Left ventricle myocardium superior (tissue), 1 donor: Measurements from ENCODE around the gene LRRC4C. TPM values are rescaled to one million over a fixed set of nuclear protein-coding genes. Genes with fewer than 3 reads are reported as not detected.
"Not testable (repeated sequence)": the region's sequence is repeated elsewhere in the genome, so short reads cannot be mapped to it uniquely, and the experiment has no call there.

Source experiments
- ATAC-seq: fragments of 200-7000 bp; cut with Tn5 transposase; one replicate; pipeline ENCODE4 v1.9.1; 2020; ENCODE audit warnings: mild to moderate bottlenecking, moderate library complexity
- DNase-seq: peaks from one replicate; pipeline ENCODE4 v3.0.0-alpha.2; 2020
- intact Hi-C: fragments of 100-400 bp; cut with micrococcal nuclease; formaldehyde crosslinking; loops from one replicate; pipeline ENCODE4 v1.11.0; 2022
- total RNA-seq: library from RNA; stranded (reverse); fragmentation: NEBNext Ultra II Directional; extraction: Animal tissue kit (Norgen Biotek cat#: 25700); gene quantifications from one replicate; pipeline ENCODE4 v1.2.1, GENCODE V29; 2021
- donor health status: DM: no; HTN: yes; CAD: no; lungs with severe emphysema.

Gene LRRC4C
- total RNA-seq, 1 donor from 2014 or later, result 0.57 TPM

DNA sequence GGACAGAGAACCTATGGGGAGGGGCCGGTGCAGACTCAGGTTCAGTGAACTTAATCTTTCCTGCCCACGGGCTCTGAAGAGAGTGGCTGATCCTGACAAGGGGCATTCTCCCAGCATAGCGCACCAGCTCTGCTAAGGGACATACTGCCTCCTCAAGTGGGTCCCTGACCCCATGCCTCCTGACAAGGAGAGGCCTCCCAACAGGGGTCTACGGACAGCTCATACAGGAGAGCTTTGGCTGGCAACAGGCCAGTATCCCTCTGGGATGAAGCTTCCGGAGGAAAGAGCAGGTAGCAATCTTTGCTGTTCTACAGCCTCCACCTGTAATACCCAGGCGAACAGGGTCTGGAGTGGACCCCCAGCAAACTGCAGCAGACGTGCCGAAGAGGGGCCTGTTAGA is 394.0 kb downstream of the LRRC4C start:
- DNase-seq, result no peak
- ATAC-seq, result no peak
- intact Hi-C loops, result no loop called here

DNA sequence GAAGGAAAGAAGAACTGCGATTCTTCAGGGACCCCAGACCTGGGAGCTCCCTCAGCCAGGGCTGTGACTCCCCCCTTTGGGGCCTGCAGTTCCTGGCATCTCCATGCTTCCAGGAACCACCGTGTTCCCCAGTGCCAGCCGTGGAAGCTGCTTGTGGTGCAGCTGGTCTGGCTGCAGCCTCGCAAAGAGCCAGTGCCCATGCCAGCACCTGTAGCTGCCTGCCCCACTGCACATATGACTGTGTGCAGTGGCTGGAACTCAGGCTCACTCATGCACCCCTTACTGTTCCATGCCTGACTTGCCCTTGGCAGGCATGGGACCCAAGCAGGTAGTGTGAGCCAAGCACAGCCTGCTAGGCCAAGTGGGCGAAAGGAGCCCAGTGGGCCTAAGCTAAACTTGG is 401.3 kb downstream of the LRRC4C start:
- DNase-seq, result no peak
- intact Hi-C loops, result no loop called here
- ATAC-seq, result no peak

DNA sequence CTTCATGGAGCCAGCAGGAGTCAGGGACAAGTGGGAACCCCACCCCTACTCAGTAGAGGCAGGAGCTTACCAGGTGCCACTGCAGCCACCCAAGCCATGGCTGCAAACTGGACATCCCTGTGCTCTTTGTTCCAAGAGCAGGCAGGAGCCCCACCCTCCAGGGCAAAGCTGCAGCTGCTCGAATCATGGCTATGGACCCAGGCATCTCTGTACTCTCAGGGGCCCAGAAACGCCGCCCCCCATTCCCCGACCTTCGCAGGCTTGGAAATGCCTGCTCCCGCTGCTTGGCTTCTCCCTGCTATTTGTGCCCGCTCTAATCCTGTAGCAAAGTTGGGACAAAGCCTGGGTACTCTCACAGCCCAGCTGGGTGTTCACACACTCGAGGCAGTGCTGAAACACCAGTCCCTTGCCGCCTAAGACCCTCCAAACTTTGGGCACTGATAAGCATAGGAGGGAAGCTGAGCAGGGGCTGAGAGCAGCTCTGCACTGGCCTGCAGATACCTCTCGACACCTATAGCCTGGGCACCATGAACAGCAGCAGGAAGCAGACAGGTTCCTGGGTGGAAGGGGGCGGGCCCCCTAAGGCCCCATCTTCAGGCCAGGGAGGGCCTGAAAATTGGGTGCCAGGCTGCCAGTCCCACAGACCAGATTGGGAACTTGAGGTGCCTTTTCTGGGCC is 402.4 kb downstream of the LRRC4C start:
- intact Hi-C loops, result no loop called here
- DNase-seq, result no peak
- no peak for ATAC-seq

DNA sequence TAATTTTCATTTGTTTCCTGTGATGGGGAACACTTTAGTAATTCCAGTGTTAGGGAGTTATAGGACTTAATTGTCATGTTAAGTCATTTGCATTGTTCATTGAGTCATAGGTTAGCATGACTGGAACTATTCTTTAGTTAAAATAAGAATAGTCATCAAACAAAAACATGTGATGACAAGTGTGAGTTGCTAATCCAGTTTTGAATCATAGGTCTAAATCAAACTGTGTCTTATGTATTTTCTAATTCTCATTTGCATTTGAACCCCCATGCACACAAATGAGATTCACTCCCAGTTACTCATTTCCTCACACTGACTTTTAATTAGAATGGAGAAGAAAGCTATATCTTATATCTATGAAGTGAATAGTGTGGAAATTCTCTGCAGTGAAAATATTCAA is 405.6 kb downstream of the LRRC4C start:
- ATAC-seq, result no peak
- intact Hi-C loops, result no loop called here
- DNase-seq, result no peak

DNA sequence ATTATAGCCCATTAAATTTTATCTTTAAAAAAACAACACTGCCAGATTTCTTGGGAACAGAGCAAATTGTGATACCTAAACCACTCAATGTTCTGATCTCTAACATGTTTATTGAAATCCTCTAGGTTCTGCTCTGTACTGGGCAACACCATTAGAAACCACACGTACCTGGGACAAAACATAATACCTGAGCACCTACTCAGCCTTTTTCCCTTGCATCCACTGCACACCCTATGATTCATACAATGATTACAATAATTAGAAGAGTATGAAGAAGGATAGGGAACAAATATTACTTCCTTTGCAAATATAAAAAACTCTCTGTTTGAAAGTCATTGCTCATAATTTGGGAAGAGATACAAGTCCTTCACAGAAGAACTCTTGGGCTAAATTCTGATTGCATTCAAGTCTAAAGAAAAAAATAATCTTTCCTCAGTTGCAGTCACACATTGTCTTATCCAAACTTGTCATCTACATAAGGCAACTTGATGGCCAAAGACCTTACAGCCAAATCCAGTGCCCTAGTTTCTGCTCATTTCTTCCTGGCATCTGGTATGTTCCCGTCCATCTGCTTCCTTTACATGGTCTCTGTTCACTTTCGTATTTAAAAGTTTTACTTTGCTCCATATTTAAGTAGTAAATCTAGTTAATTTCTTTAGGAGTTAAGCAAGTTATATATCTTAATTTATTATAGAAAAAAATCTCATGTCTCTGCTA is 407.4 kb downstream of the LRRC4C start:
- intact Hi-C loops, result no loop called here
- DNase-seq (no peak), ATAC-seq (no peak)

DNA sequence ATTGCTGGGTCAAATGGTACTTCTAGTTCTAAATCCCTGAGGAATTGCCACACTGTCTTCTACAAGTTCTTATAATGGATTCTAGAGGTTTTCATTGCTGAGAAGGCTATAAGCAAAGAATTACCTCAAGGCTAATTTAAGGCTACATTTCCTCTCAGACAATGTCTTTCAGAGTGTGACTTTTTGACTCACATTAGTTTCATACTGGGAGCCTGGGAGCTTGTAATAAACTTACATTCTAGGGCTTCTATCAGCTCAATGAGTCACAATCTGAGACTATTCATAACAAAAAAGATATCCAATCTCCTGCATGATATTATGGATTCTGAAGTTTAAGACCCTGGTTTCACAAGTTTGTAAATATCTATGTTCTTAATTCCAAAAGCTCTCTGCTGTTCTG is 408.7 kb downstream of the LRRC4C start:
- intact Hi-C loops, result no loop called here
- no peak for DNase-seq
- ATAC-seq, result no peak

DNA sequence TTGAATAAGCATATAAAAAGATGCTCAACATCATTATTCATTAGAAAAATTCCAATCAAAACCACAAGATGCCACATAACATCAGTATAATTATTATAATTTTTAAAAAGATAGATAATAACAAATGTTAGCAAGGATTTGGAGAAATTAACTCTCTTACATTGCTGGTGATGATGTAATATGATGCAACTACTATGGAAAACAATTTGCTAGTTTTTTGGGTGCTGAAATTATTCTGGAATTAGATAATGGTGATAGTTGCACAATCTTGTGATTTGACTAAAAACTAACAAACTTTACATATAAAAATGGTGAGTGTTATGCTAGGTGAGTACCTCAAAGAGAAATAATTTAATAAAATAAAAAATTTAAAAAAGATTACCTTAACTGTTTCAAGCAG is 412.2 kb downstream of the LRRC4C start:
- intact Hi-C loops, result no loop called here
- no peak for ATAC-seq
- DNase-seq, result no peak

DNA sequence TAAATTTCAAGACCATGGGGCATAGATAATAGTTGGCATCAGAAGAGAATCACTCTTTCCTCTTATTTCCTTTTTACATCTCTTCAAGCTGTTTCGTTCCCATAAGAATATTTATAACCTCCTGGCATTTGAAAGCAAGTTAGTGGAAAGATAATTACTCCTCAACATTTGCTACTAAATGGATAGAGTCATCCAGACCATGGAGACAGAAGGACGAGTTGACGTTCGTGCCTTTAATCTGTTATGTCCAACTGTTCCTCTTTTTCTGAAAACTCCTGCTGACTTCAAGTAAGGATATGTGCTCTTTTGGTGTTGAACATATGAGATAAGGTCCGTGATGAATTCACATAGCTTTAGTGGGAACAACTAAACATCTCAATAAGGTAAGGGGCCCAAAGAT is 414.2 kb downstream of the LRRC4C start:
- ATAC-seq, result no peak
- intact Hi-C loops, result no loop called here
- no peak for DNase-seq

DNA sequence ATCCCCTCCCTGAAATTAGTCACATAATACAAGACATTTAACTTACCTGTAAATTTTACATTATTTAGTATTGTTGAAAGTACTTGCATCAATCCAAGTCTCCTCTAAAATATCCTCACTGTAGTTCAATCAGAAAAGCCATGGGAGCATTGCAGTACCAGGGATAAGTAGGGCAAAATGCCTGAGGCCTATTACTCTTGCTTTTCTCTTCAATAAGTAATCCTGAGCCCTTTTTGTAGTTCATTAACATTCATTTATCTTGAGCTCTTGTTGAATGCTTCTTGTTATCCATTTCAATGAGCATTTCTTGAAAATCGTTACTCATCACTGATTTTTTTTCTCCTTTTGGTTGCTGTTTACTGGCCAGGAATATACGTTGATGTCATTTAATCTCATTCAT is 414.7 kb downstream of the LRRC4C start:
- no peak for ATAC-seq
- no peak for DNase-seq
- intact Hi-C loops, result no loop called here

DNA sequence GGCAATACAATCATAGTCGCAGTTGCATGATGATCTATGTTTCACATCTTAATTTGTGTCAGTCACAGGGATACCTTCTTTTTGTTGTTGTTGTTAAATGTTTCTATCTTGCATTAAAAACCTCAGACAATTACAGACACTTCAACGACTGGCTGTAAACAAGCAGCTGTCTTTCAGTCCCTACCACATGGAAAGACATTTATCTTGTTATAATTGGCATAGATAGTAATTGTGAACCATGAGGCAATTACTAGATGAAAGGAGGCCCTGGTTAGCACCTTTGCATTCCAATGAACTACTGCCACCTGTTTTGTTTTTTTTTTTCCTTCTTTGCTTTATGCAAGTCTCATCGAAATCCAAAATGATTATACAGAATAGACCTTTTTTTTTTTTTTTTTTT is 416.8 kb downstream of the LRRC4C start:
- intact Hi-C loops, result no loop called here
- ATAC-seq (no peak), DNase-seq (no peak)

DNA sequence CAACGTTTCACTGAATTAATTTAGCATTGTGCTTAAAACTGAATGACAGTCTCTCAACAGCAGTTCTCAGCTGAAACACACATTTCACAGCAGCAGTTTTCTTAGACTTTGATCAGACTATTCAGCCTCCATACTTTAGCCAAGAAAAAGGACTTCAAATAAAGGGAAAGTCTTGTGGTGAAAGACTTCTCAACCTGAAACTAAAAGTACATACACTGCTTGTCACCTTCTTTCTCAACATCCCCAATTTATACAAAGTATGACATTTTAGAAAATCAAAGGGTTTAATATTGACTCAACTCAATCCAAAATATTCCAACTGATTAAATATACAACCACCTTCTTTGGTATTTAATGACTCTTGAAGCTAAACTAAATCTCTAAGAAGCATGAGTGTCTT is 419.0 kb downstream of the LRRC4C start:
- ATAC-seq (no peak), DNase-seq (no peak)
- intact Hi-C loops, result no loop called here

DNA sequence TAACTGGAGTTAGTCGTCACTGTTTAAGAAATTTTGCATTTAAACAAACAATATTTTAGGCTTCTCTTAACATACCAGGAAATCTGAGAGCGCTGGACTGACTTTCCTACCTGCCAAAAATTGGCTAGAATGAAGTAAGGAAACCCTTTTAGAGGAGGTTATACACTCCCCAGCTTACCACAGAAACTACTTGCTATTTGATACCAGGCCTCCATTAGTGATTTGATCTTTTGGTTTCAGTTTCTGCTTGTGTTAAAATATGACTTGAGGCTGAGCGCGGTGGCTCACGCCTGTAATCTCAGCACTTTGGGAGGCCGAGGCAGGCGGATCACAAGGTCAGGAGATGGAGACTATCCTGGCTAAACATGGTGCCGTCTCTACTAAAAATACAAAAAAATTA is 419.9 kb downstream of the LRRC4C start:
- DNase-seq (no peak), ATAC-seq (no peak)
- intact Hi-C loops, result no loop called here

DNA sequence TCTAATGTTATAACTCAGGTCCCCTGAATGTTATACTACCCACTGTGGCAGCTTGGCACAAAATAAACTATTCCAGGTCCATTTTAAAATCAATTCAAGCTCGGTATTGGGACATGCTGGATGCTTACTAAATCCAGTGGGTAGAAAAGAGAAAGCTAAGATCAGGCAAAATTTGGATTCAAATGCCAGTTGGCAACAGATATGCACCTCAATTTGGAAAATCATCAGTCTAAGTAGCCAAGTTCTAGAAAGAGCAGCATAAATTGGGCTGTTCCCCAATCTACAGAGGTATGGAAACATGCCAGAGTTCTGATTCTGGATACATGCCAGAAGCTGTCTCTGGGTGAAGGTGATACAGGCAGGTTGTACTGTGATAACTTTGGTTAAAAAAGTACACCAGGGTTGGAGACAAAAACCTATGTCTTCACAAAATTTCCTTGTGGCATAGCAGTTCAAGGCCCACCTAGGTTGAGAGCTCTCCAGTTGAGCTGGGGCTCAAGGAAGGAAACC is 427.8 kb downstream of the LRRC4C start:
- intact Hi-C loops, result no loop called here
- ATAC-seq (no peak), DNase-seq (no peak)

DNA sequence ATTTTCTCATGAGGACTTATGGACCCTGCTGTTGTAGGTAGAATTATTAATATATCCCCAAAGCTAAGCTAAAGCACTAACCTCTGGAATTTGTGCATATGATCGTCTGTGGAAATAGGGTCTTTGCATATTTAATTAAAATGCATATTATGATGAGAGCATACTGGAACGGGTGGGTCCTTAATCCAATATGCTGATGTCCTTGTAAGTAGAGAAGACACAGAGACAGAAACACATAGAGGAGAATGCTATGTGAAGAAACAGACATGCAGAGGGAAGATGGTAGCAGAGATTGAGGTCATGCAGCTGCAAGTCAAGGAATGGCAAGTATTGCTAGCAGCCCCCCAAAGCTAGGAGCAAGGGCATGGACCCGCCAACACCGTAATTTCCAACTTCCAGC is 439.2 kb downstream of the LRRC4C start:
- ATAC-seq, result no peak
- no peak for DNase-seq
- intact Hi-C loops, result no loop called here

DNA sequence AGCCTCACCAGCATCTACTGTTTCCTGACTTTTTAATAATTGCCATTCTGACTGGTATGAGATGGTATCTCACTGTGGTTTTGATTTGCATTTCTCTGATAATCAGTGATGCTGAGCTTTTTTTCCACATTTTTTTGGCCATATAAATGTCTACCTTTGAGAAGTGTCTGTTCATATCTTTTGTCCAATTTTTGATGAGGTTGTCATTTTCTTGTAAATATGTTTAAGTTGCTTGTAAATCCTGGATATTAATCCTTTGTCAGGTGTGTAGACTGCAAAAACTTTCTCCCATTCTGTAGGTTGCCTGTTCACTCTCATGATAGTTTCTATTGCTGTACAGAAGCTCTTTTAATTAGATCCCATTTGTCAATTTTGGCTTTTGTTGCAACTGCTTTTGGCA is 439.8 kb downstream of the LRRC4C start:
- intact Hi-C loops, DNase-seq, ATAC-seq: not testable (repeated sequence)

DNA sequence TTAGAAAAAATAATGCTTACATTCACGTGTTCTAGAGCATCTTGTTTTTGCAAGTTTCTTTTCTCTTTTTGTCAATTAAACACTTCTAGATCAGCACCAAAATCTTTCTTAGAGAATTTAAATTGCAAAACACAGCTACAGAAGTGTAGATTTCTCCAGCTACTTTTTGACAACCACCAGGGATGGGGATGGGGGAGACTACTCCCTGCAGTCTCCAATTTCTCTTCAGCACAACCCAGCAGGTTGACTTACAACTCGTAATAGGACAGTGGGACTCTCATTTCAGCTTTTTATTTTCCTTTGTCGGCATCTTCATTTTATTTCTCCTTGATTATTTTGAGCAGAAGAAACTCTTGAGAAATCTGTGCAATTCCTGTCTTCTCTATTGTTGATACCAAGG is 441.2 kb downstream of the LRRC4C start:
- ATAC-seq (no peak), DNase-seq (no peak)
- intact Hi-C loops, result no loop called here

DNA sequence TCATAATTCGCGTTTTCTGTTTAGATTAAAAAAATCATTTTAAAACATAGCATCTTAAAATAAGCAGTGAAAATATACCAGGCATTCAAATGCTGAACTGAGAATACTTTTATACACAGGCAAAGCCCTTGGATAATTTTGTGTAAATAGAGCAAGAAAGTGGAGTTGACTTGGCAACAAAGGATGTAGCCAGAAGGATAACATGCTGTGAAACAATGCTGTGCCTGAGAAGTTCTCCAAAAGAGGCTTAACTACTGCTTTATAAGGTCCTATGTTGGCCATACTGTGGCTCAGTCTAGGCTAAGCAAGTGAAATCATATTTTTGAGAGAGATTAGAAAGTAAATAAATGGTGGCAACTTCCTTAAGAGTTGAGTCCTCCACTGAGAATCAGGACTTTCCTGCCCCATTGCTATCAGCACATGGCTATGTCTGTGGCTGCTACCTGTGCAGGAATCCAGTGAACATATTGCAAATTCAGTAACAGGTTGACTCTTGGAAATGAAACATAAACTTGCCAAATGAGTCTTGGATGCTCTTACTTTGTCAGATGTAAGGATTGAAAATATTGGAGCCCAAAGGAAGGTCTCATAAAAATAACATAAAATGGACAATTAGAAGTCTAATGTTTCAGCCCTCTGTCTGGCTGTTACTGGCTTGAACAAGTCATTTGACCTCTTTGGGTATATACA is 448.9 kb downstream of the LRRC4C start:
- intact Hi-C loops, result no loop called here
- DNase-seq (no peak), ATAC-seq (no peak)

DNA sequence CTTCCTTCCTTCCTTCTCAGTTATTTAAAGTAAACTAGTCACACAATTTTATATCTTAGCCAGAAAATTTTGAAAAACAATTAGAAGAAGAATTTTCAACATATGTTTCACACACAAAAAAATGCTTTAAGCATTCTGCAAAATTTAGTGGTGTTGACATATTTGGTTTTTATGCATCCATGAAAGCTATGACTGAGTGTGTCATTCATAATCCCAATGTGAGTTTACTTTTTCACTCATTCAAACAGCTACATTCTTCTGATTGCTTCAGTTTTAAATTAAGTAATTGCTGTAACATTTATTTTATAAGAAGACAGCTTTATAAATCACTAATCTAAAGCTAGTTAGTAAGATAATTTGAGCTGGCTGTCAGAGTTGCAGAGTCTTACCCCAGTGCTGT is 453.5 kb downstream of the LRRC4C start:
- ATAC-seq, result no peak
- DNase-seq, result no peak
- intact Hi-C loops, result no loop called here

DNA sequence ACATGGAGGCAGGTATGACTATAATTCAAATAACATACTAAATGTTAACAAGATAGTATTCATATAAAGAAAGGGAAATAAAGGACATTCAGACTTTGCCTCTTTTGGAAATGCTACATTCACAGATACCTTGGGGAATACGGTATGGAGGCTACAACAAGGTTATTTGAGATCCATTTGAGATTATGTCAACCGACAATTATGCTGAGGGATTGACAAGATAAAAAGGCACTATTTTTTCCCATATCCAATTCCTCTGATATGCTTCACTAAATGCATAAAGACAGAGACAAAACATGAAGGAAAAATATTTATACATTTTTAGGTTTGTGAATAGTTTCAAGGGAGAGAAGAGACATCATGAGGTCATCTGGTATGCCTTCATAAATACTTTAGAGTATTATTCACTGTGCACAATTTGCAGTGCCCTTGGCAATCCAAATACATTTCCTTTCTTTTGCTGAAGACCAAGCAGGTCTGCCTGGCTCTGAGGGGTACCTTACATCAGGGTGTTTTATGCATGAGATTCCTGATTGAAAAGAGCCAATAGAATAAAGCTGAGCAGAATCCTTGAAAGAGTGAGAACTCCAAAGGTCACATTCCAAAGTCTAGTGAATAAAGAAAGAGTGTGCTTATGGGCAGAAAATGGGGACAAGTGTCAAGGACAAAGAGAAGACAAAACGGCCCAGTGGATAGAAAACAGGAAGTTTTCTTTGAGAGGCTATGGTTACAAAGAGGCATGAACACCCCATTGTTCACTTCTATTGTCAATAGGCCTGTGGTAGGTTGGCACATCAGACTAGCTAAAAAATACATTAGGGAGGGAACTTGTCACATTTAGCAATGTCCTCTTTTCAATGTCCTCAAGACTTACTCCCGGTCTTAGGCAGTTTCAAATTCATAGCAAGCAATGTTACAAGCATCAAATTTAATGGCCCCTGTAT is 455.8 kb downstream of the LRRC4C start:
- DNase-seq, result no peak
- intact Hi-C loops, result no loop called here
- no peak for ATAC-seq
